NCI-H2171 (cell line): Measurements from ENCODE around the gene HSPG2.
"Not testable (repeated sequence)": the region's sequence is repeated elsewhere in the genome, so short reads cannot be mapped to it uniquely, and the experiment has no call there.

Experiments
- DNase-seq: peaks from one replicate; lab custom pipeline; 2025; lab: John Stamatoyannopoulos, UW

HSPG2 gene

DNA sequence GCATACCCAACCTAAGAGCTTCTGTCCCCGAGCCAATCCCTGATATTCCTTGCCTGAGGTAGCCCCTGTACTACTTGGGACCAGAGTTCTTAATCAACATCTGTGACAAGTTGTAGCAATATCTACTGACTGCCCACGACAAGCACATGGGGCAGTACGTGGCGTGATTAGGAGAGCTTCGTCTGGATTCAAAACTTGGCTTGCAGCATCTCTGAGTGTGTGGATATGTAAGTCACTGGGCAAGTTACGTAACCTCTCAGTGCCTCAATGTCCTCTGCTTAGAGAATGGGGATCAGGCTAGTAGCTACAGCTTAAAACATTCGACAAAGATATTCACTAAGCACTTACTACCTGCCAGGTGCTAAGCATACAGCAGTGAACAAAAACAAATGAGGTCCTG lies 5.0 kb downstream of the HSPG2 start:
- DNase-seq: no peak

DNA sequence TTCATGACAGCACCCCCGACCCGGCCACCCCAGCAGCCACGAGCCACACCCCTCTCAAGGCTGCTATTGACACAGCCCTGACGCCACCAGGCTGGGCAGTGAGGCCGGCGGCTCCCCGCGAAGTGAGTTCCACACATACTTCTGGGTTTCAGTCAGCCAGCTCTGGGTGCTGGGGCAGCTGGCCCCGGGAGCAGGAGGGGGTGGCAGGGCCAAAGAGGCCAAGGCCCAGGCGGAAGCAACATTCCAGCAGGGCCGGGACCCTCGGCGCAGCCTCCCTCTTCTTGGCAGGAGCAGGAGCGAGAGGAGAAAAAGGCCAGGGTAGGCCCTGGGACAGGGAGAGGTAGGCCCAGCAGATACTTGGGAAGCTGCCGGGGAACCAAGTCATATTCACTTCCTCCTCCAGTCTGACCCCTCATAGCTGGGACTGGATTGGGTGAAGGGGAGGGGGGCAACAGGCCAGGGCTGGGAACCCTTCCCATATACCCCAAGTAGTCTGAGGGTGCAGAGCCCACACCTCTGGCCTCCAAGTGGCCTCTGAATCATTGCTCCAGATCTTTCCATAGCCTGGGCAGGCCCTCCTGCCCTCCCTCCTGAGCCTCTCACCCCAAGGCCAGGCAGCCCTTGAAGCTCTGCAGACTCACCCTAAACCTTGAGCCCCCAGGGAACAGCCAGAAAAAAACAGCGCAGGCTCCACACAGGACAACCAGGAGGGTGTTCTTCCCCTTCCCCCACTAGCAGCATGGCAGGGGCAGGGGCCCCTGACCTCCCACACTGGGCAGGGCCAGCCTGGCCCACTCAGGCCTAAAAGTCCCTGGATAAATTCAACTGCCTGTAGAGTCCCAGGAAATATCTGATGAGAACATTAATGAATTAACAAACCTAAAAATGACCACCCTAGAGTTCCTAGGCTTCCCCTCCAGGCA lies 5.7 kb downstream of the HSPG2 start:
- no peak for DNase-seq

DNA sequence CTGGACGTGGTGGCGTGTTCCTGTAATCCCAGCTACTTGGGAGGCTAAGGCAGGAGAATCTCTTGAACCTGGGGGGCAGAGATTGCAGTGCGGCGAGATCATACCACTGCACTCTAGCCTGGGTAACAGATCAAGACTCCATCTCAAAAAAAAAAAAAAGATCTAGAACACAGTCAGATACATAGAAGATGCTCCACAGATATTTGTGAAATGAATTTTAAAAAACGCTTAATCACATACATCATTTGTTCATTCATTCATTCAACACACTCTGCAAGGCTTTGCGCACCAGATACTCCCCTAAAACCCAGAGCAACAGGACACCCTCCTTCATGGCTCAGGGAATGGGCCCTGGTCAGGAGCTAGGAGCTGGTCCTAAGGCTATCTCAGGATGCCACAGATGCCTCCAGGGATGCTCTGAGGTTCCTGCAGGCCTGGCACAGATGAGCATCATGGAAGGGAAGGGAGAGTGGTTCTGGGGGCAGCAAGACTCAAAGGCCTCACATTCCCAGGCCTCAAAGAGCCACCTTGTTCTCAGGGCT lies 6.4 kb downstream of the HSPG2 start:
- no peak for DNase-seq

DNA sequence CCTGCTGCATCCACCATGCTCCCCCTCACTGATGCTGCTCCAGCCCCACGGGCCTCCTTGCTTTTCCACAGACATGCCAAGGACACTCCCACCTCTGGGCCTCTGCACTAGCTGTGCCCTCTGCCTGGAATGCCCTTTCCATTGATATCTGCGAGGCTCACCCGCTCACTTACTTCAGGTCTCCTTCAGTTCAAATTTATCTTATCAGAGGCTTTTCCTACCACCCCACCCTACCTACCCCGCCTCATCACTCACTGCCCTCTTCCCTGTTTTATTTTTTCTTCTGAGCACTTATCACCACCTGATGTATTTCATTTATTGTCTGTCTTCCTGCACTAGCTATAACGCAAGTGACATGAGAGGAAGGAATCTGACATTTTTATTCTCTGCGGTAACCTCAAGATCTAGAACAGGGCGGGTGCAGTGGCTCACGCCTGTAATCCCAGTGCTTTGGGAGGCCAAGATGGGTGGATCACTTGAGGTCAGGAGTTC lies 7.0 kb downstream of the HSPG2 start:
- DNase-seq: no peak

DNA sequence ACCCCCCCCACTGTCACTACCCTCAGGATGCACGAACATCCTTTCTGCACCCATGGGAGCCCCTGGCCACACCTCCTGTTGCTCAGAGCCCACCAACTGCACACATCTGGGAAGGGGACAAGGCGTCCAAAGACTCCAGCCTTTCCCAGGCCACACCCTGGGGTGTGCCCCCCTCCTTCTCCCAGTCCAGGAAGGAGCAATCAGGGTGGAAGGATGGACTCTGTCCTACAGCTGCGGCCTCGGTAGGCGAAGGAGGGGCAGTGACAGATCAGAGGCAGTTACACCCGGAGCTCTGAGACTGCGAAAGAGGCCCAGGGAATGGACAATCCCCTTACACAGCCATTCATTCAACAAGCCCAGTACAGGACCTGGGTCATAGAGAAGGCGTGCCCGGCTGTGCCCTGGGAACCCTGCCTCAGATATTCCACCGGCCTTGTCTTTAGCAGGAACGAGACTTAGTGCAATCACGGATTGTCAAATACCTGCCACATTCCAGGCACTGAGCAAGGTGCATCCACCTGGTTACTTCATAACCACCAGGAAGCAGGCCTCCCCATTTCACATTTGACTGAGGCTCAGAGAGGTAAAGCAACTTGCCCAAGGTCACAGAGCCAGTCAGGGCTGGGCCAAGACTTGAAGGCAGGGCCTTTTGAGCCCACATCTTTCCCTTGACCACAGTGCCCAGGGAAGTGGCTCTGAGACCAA lies 9.4 kb downstream of the HSPG2 start:
- no peak for DNase-seq

DNA sequence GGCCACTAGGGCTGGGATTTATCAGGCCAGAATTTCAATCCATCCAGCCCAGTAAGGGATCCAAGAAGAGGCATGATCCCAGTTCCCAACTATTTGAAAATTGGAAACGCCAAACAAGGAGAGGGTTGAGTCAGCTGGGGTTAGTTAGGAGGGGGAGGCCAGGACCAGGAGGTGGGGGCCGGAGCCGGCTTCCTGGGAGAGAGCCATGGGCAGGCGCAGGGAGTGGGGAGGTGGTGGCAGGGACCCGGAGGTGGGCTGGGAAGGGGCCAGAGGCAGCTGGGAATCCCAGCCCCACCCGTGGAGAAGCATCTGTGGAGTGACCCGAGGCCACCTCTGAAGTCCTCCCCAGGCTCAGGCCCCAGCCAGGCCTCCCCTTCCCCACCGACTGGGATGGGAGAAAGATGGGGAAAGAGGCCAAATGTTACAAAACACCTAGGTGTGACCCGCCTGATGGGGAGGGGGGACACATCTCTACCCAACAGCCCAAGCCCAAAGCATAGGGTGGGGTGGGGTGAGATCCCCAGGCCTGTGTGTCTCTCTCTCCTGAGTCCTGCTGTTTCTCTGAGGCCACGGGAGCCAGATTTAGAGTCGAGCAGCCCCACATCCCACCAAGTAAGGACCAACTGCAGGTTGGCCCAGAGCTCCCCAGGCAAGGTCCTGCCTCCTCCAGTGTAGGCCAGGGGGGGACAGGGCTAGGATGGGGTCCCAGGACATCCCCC lies 10.1 kb downstream of the HSPG2 start:
- no peak for DNase-seq

DNA sequence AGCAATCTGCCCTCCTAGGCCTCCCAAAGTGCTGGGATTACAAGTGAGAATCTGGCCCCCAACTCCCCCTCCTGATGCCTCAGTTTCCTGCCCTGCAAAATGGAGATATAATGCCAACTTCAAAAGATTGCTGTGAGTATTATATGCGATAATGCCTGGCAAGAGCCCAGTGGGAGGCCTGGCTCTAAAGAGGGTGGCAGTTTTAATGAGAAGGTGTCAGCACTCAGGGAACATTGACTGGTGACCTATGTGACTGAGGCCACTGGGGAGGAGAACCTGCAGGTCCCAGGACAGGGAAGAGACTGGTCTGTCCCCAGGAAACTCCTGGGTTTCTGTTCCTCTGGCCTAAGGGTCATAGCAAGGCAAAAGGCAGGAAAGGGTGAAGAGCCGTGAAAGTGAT lies 11.0 kb downstream of the HSPG2 start:
- no peak for DNase-seq

DNA sequence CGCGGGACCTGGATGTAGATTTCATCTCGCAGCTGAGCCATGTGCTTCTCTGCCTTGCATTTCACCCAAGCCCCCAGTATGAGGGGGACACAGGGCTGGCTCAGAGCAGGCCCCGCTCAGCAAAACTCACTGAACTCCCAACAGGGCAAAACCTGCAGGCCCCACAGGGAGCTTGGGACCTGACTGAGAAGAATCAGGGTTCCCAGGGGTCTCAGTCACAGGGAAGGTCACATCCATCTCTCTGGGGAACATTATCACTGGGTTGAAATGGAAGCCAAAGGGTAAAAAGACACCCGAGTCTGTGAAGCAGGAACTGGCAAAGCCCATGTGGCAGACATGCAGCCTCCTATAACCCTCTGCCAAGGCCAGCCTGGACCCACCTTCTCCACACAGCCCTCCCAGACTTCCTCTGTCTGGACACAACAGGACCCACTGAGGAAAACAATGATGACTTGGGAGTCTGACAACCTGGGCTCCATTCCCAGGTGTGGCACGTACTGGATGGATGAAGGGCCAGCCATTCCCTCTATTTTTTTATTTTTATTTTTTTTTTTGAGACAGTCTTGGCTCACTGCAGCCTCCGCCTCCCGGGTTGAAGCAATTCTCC lies 11.7 kb downstream of the HSPG2 start:
- no peak for DNase-seq

DNA sequence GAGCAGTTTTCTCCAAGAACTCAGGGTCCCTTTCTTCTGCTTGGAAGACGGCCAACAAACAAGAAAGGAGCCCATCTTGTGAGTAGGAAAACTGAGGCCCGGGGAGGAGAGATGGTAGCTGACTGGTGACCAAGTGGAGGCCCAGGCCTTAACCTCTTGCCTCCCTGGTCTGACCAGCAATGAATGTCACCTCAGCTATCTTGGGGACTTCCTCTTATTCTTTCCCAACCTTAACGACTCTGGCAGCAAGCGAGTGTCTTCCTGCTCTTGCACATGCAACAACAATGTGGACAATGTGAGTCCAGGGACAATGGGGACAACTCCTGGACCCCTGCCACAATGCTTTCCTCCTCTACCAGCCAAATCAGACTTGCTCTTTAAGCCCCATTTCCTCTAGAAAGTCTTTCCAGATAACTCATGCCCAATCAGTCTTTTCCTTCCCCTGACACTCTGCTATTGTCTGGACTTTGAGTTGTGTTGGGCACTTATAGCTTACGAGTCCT lies 12.6 kb downstream of the HSPG2 start:
- no peak for DNase-seq

DNA sequence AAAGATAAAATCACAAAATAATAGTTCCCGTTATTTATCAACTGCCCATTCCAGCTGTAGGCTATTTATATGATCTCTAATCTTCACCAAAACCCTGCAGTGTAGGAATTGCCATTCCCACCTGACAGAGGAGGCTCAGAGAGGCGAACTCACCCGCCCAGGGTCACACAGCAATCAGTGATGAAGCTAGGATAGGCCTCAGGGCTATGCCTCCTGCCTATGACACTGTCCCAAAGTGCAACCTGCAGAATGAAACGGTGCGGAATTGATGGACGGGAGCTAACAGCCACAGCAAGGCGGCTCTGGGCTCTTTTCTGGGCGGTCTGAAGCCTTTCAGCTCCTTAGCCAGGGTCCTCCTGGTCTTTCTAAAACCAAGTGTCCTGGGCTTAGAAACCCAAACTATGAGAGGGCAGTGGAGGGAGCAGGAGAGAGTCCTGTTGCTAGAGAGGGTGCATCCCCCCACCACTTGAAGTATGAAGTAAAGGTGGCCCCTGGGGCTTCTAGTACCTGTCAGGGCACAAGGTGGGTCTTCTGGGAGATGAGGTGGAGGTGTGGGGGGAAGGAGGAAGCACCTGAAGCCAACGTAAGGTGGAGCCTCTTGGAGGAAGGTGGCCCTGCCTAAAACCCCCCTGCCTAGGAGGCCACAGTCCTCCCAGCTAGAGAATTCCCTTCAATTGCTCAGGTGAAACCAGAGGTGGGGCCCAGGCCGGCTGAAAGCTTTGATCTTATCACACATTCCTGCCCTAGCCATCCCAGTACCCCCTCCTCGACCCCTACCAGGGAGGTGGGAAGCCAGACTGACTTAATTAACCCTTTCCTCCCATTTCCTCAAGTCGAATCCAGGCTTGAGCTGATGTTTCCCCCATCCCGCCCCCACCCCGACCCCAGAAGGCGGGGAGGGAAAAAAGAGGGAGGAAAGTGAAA lies 14.8 kb downstream of the HSPG2 start:
- DNase-seq: no peak

DNA sequence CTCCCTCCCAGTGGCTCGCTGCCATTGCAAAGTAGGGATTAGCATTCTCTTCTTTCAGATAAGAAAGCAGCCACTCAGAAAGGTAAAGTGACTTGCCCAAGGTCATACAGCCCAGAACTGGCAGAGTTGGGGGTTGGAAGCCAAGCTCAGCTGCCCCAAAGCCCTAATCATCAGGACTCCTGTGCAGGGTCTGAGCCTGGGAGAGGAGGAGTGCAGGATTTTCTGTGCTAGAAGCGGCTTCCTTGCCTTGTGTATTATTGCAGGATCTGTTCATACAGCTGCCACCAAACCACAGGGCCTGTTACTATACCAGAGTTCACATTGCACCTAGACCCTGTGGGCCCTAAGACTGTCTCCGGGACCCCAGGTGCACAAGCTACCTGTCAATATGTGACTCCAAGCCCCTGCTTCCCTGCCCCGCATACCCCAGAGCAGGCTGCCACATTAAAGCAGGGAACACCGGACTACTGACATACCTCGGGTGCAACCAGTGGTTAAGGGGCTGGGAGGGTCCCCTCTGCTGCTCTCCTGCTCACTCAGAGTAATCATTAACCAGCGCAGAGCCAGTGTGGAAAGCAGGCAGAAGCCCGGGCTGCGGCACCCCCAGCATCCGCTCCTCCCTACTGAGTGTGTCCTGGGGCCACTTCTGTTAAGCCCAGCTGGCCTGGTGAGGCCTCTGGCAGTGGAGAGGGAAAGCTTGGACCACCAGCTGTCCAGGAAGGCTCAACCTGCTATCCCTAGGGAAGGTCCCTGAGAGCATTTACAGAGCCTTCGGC lies 15.8 kb downstream of the HSPG2 start:
- DNase-seq: no peak

DNA sequence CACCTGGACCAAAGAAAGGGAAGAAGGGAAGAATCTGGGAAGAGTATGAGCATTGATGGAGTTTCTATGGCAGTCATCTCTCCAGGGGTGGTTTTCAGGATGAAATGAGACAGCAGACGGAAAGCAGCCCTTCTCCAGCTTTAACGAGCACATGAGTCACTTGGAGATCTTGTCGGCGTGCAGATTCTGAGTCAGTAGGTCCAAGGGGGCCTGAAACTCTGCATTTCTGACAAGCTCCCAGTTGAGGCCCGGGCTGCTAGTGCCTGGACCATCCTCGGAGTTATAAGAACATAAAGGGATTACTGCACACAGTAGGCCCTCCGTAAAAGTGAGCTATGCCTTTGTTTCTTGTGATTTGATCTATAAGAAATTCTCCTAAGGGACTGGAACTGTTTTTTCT lies 17.6 kb downstream of the HSPG2 start:
- DNase-seq: no peak

DNA sequence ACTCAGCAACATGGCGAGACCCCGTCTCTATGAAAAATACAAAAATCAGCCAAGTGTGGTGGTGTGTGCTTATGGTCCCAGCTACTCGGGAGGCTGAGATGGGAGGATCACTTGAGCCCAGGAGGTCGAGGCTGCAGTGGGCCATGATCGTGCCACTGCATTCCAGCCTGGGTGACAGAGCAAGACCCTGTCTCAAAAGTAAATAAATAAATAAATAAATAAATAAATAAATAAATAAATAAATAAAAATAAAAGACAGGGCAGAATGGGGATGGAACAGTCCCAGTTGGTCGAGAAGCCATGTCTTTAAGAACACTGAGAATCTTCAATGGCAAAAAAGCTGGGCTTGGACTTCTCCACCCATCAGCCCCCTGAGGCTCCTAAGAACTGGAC lies 19.9 kb downstream of the HSPG2 start:
- DNase-seq: not testable (repeated sequence)

DNA sequence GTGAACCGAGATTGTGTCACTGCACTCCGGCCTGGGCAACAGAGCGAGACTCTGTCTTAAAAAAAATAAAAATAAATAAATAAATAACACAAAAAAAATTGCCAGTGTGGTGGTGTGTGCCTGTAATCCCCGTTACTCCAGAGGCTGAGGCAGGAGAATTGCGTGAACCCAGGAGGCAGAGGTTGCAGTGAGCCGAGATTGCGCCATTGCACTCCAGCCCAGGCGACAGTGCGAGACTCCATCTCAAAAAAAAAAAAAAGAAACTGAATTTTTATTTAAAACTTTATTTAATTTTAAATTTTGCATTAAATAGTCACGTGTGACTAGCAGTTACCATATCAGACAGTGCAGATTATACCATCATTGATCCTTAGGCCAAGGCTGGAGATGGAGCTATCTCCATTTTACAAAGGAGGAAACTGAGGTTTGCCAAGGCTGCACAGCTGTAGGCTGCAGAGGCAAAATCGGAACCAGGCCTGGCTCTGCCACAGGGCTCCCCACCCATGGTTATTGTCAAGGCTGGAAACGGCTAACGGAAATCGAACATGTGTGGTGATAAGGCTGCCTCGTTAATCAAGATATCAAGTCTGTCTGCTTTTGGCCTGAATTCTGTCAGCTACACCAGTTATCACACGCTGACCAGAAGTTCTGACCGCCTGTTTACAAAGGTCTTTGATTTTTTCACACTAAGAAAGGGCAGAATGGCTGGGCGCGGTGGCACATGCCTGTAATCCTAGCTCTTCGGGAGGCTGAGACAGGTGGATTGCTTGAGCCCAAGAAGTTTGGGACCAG lies 20.5 kb downstream of the HSPG2 start:
- DNase-seq: no peak

DNA sequence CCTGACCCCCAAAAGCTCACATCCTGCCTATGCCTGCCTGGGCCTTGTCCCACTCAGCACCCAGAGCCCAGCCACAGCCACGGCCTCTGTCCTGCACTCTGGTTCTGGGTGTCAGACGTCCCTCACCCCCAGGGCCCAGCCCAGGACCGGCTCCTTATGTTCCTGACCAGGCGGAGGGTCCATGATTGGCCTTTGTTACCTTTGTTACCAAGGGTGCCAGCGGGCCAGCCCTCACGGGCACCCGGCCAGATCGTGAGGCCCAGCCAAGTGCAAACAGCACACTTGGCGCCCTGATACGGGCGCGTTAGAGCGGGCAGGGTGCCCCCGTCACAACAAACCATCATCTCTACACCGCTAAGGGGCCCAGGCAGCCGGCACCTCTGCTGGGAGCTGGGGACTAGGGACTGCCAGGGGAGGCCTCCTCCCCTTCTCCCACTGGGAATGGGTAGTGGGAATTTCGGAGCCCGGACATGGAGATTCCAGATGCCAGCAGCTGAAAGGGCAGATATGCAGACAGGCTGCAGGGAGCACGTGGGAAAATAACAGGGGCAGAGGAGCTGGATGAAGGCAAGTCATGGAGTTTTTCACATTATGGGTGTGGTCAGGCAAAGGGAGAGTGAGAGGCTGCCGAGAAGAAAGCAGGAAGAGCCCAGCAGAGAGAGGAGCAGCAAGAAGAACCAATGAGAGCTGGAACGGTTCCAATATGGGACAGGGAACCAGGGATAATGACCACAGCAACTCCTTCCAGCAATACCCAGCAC lies 22.1 kb downstream of the HSPG2 start:
- peak; percentile 10 for DNase-seq

DNA sequence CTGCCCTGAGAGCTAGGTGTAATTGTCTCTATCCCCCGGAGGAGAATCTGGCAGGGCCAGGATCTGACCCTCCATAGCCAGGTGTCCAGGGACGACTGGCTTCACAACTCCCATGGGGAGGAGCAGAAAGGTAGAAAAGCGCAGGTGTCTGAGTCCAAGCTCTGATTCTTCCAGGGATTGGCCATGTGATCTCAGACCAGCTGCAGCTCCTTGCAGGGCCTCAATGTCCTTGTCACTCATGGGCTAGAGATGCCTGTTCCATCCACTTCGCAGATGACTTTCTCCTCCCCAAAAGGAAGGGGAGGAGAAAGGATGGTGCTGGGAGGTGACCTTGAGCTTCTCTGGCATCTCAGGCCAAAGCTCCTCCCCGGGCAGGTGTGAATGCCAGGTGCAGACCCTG lies 22.7 kb downstream of the HSPG2 start:
- DNase-seq: no peak

DNA sequence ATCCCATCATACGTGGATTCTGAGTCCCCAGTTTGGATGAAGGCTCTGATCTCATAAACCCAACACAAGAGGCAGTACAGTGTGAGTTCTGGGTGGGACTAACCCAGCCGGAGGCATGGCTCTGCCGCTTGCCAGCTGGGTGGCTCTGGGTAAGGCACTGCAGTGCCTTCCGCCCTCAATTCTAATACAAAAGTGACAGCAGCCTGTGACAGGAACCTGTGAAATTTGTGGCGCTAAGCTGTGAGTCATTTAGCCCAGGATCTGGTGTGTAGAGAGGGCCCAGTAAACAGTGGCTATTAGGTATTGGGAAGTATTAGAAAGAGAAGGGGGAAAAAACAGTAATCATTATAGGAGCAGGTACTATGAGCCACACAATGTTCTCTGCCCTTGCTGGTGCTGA lies 23.3 kb downstream of the HSPG2 start:
- no peak for DNase-seq

DNA sequence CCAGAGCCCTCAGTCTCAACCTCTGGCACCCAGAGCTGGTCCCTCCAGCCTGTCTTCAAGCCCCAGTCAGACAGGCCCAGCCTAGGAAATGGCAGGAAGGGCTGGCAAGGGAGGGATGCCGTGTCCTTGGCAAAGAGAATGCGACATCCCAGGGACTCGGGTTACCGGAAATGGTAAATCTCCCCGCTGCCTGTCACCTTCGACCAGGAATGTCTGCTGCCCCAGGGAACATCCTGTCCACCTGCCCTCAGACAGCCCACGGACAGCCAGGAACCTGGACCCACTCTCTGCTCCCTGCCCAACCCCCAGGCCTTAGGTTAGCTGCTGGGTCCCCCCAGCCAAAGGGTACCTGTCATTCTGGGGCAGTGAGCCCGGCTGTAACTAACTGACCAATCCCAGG lies 23.9 kb downstream of the HSPG2 start:
- DNase-seq: no peak
